K562 (cell line): ENCODE measurements around the gene CCDC178. TPM values are rescaled to one million over a fixed set of nuclear protein-coding genes. Genes with fewer than 3 reads are reported as not detected.

ENCODE experiments used
- ATAC-seq: fragments of 200-7000 bp; cut with Tn5 transposase; 3 replicates; pipeline ENCODE4 v1.9.1; 2020; ENCODE audit warnings: moderate library complexity
- BruUV-seq: library from RNA; stranded (reverse); fragments of 400-500 nt; replicated peaks from 2 replicates; lab custom pipeline; 2021; lab: Mats Ljungman, UMichigan
- CTCF ChIA-PET: fragments of 300-600 bp; formaldehyde crosslinking; extraction: SDS; loops from one replicate; lab custom pipeline; 2021; ENCODE audit warnings: low intra/inter-chr PET ratio; lab: Yijun Ruan, JAX
- POLR2A ChIA-PET: fragments of 300-600, 350-650 bp; sonication (Branson Sonifier 250); formaldehyde crosslinking; extraction: SDS; loops from one replicate; lab custom pipeline; 2021; ENCODE audit warnings: antibody characterized with exemption, inconsistent platforms; lab: Yijun Ruan, JAX
- DNase-seq, 4 experiments: peaks; one replicate each; pipeline versions ENCODE4 v3.0.0 to v3.0.0-alpha.2; 2011 to 2018; ENCODE audit warnings: low spot score in 3 of 4, mixed read lengths in 3 of 4; ENCODE audit errors: extremely low read depth in 1 of 4
- FAIRE-seq: peaks from 2 replicates; lab custom pipeline; 2011; peaks lifted over from hg19 to GRCh38; lab: Jason Lieb, UNC
- H2AFZ ChIP-seq: 2 replicates; pipeline ENCODE4 v1.6.0; 2011; ENCODE audit warnings: low read depth, low read length, control low read depth, inconsistent platforms
- H3K27ac ChIP-seq: fragments of 200-600 bp; 3 replicates; pipeline ENCODE4 v1.8.0; 2011; ENCODE audit warnings: low read depth, mild to moderate bottlenecking, control low read depth, inconsistent platforms, low read length, moderate library complexity, mixed read lengths; ENCODE audit errors: extremely low read depth
- H3K27me3 ChIP-seq, 2 experiments: fragments of 300-600 bp in 1 of 2; 2 replicates in 1 of 2; 3 replicates in 1 of 2; pipeline versions ENCODE4 v1.6.0 to v1.8.0; 2011; ENCODE audit warnings: inconsistent platforms in 2 of 2, low read length in 2 of 2, mild to moderate bottlenecking in 1 of 2, mixed read lengths in 1 of 2, moderate library complexity in 1 of 2; ENCODE audit not compliant: control insufficient read depth in 2 of 2, insufficient read depth in 2 of 2
- H3K36me3 ChIP-seq: fragments of 300-600 bp; 3 replicates; pipeline ENCODE4 v1.8.0; 2011; ENCODE audit warnings: mild to moderate bottlenecking, low read length, inconsistent platforms; ENCODE audit not compliant: control insufficient read depth, insufficient read depth
- H3K4me1 ChIP-seq, 2 experiments: fragments of 200-600 bp in 1 of 2; replicated peaks in 1 of 2; 2 replicates in 1 of 2; 3 replicates in 1 of 2; pipeline versions ENCODE4 v1.5.1 to v1.8.0; 2011; ENCODE audit warnings: inconsistent platforms in 2 of 2, low read length in 2 of 2, mild to moderate bottlenecking in 1 of 2, mixed read lengths in 1 of 2, moderate library complexity in 1 of 2; ENCODE audit not compliant: control insufficient read depth in 2 of 2, insufficient read depth in 2 of 2
- H3K4me2 ChIP-seq: 2 replicates; pipeline ENCODE4 v1.6.1; 2011; ENCODE audit warnings: low read length, control low read depth, inconsistent platforms, mixed read lengths; ENCODE audit not compliant: insufficient read depth
- H3K4me3 ChIP-seq: fragments of 200-600 bp; sonication (generic), shearing (Covaris generic); 2 replicates; pipeline ENCODE4 v1.5.1; 2016; ENCODE audit warnings: control low read depth, inconsistent platforms
- H3K79me2 ChIP-seq: fragments of 200-600 bp; 3 replicates; pipeline ENCODE4 v1.8.0; 2011; ENCODE audit warnings: low read length, inconsistent platforms; ENCODE audit not compliant: control insufficient read depth, insufficient read depth
- H3K9ac ChIP-seq, 2 experiments: 2 replicates each; pipeline versions ENCODE4 v1.6.0 to v1.6.1; 2011; ENCODE audit warnings: low read depth in 2 of 2, low read length in 2 of 2, control low read depth in 1 of 2, inconsistent platforms in 1 of 2, mild to moderate bottlenecking in 1 of 2, mixed read lengths in 1 of 2; ENCODE audit not compliant: insufficient read depth in 1 of 2
- H3K9me1 ChIP-seq: one replicate; pipeline ENCODE4 v1.6.0; 2011; ENCODE audit warnings: inconsistent platforms, mild to moderate bottlenecking, low read length, moderate library complexity; ENCODE audit not compliant: control insufficient read depth, insufficient read depth
- H3K9me3 ChIP-seq: replicated peaks from 2 replicates; pipeline ENCODE4 v1.5.1; 2011; ENCODE audit warnings: low read depth, low read length, inconsistent platforms; ENCODE audit not compliant: control insufficient read depth, insufficient read depth
- H4K20me1 ChIP-seq: replicated peaks from 2 replicates; pipeline ENCODE4 v1.6.1; 2011; ENCODE audit warnings: low read length, inconsistent platforms, mixed read lengths; ENCODE audit not compliant: control insufficient read depth, insufficient read depth
- BMI1 ChIP-seq: fragments of 150-350 bp; IDR thresholded peaks from 2 replicates; pipeline ENCODE4 v1.6.1; 2014; ENCODE audit warnings: low read length
- CEBPG ChIP-seq, 3 experiments: fragments of 200-800 bp in 1 of 3; sonication (Bioruptor generic) in 1 of 3; sonication (generic) in 1 of 3; formaldehyde crosslinking in 1 of 3; IDR thresholded peaks in 2 of 3; conservative IDR thresholded peaks in 1 of 3; 2 replicates each; pipeline versions ENCODE4 v1.6.1 to v1.8.0; 2016 to 2022; ENCODE audit warnings: missing compliant biosample characterization in 2 of 3, missing genetic modification characterization in 2 of 3, mild to moderate bottlenecking in 1 of 3, missing genetic modification reagents in 1 of 3
- MYBL2 ChIP-seq, 2 experiments: fragments of 450-650 bp in 1 of 2; sonication (generic) in 1 of 2; formaldehyde crosslinking in 1 of 2; IDR thresholded peaks; 2 replicates each; pipeline versions ENCODE4 v1.6.1 to v1.8.1; 2017 to 2022; ENCODE audit warnings: borderline replicate concordance in 1 of 2, inconsistent platforms in 1 of 2, low read depth in 1 of 2, mild to moderate bottlenecking in 1 of 2, missing genetic modification reagents in 1 of 2, moderate library complexity in 1 of 2
- POLR3A ChIP-seq: IDR thresholded peaks from 2 replicates; pipeline ENCODE4 v1.6.1; 2011; ENCODE audit warnings: borderline replicate concordance, mild to moderate bottlenecking, moderate library complexity; ENCODE audit not compliant: insufficient read length, insufficient read depth; ENCODE audit errors: extremely low read depth
- TSC22D4 ChIP-seq: fragments of 450-650 bp; IDR thresholded peaks from 2 replicates; pipeline ENCODE4 v1.6.1; 2016; ENCODE audit warnings: missing genetic modification characterization, missing biosample characterization, control low read depth
- ZFP1 ChIP-seq: fragments of 450-650 bp; formaldehyde crosslinking; IDR thresholded peaks from 2 replicates; pipeline ENCODE4 v1.4.0; 2020; ENCODE audit warnings: mild to moderate bottlenecking, mixed read lengths
- ZNF79 ChIP-seq: fragments of 250-450 bp; sonication (Bioruptor Pico); IDR thresholded peaks from 2 replicates; pipeline ENCODE4 v1.4.0; 2020; ENCODE audit warnings: low read depth, mild to moderate bottlenecking, moderate library complexity
- WGBS: fragments of 100-300 bp; shearing (Covaris generic); methylation state at CpG from one replicate; pipeline ENCODE4 v1.1.6; 2016; ENCODE audit warnings: low coverage, mixed read lengths; ENCODE audit not compliant: insufficient coverage; ENCODE audit errors: missing lambda C conversion rate; 5-methylcytosine and 5-hydroxymethylcytosine counted together
- in situ Hi-C: fragments of 300-500 bp; cut with MboI; formaldehyde crosslinking; loops from 4 replicates; pipeline ENCODE4 v1.15.0; 2018; ENCODE audit warnings: inconsistent platforms, mixed read lengths
- intact Hi-C: fragments of 100-400 bp; cut with micrococcal nuclease; formaldehyde crosslinking; loops from 2 replicates; pipeline ENCODE4 v1.14.2; 2022
- polyA plus RNA-seq, 8 experiments: library from polyadenylated mRNA; depleted of rRNA in 4 of 8; stranded (reverse) in 5 of 8; unstranded in 3 of 8; fragments of >200 nt; fragmentation: Nextera tagmentation in 2 of 8; fragmentation: Illumina TruSeq in 1 of 8; extraction: Ambion mirVana in 2 of 8; extraction: Trizol in 1 of 8; gene quantifications; 2 replicates each; pipeline versions ENCODE4 v1.2.1 to v1.2.3, GENCODE V29; 2011 to 2014; ENCODE audit warnings: inconsistent platforms in 1 of 8, missing spikeins in 1 of 8
- total RNA-seq, 7 experiments: library from RNA; depleted of rRNA in 6 of 7; stranded (reverse); fragments of >200 nt in 6 of 7; fragmentation: Illumina TruSeq in 2 of 7; extraction: Trizol in 2 of 7; gene quantifications; 2 replicates each; pipeline versions ENCODE4 v1.2.1 to v1.2.3, GENCODE V29; 2011 to 2021; ENCODE audit warnings: low replicate concordance in 1 of 7
- TF ChIP-seq, protein P1 (sequence below), 2 experiments: IDR thresholded peaks in 1 of 2; conservative IDR thresholded peaks in 1 of 2; 2 replicates each; pipeline ENCODE4 v1.6.1; 2016; ENCODE audit warnings: low read depth in 2 of 2, mild to moderate bottlenecking in 1 of 2, missing compliant biosample characterization in 1 of 2, missing genetic modification characterization in 1 of 2, moderate library complexity in 1 of 2
- TF ChIP-seq, protein P2 (sequence below): fragments of 250-450 bp; sonication (Bioruptor Pico); IDR thresholded peaks from 2 replicates; pipeline ENCODE4 v1.5.0; 2021
- TF ChIP-seq, protein P3 (sequence below), 2 experiments: fragments of 250-450 bp in 1 of 2; fragments of 450-650 bp in 1 of 2; sonication (Bioruptor Pico) in 1 of 2; IDR thresholded peaks; 2 replicates each; pipeline versions ENCODE4 v1.6.1 to v1.8.0; 2016 to 2021; ENCODE audit warnings: mild to moderate bottlenecking in 2 of 2, moderate library complexity in 2 of 2, missing compliant biosample characterization in 1 of 2, missing genetic modification characterization in 1 of 2
- TF ChIP-seq, protein P4 (sequence below), 2 experiments: fragments of 450-650 bp; conservative IDR thresholded peaks; 2 replicates each; pipeline ENCODE4 v1.6.1; 2017; ENCODE audit warnings: mild to moderate bottlenecking in 2 of 2, moderate library complexity in 2 of 2

Gene CCDC178
- total and polyA plus RNA-seq, 9 of the 15 experiments (the other 6 are each of a cell fraction or from before 2014, with no cell fraction given), result 0.12 to 0.47 (median 0.15) TPM; not detected in 6

DNA sequence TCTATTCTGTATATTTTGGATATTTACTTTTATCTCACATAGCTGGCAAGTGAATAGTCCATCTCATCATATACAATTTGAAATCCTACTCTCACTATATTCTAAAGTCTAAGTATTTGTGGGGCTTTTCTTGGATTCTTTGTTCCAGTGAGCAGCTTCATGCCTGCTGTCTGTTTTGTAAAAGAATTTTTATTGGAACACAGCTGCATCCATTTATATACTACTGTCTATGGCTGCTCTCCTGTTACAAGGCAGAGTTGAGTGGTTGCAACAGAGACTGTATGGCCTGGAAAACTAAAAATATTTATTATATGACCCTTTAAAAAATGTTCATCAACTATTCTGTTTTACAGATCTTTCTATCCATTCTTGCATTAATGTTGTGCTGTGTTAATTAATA lies 474.4 kb downstream of the CCDC178 start (continued):
- TF ChIP-seq, protein P1, sequence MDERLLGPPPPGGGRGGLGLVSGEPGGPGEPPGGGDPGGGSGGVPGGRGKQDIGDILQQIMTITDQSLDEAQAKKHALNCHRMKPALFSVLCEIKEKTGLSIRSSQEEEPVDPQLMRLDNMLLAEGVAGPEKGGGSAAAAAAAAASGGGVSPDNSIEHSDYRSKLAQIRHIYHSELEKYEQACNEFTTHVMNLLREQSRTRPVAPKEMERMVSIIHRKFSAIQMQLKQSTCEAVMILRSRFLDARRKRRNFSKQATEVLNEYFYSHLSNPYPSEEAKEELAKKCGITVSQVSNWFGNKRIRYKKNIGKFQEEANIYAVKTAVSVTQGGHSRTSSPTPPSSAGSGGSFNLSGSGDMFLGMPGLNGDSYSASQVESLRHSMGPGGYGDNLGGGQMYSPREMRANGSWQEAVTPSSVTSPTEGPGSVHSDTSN (CRISPR knock-in tag; IDR thresholded peaks at IDR 0.05; ENCODE audit: low read depth), result no peak
- TF ChIP-seq, protein P1 (tag; conservative IDR thresholded peaks at IDR 0.05; ENCODE audit: low read depth), result no peak
- no peak for TF ChIP-seq CEBPG (CRISPR knock-in tag; IDR thresholded peaks at IDR 0.05)
- TF ChIP-seq CEBPG (tag; conservative IDR thresholded peaks at IDR 0.05 in 1 of 2, IDR thresholded peaks at IDR 0.05 in 1 of 2), result no peak
- no peak for TF ChIP-seq MYBL2 (IDR thresholded peaks at IDR 0.05; ENCODE audit: low read depth)
- no peak for TF ChIP-seq MYBL2 (CRISPR knock-in tag; IDR thresholded peaks at IDR 0.05; ENCODE audit: borderline replicate concordance)
- TF ChIP-seq BMI1, result no peak
- no peak for TF ChIP-seq ZFP1 (CRISPR knock-in tag)
- no peak for TF ChIP-seq TSC22D4

DNA sequence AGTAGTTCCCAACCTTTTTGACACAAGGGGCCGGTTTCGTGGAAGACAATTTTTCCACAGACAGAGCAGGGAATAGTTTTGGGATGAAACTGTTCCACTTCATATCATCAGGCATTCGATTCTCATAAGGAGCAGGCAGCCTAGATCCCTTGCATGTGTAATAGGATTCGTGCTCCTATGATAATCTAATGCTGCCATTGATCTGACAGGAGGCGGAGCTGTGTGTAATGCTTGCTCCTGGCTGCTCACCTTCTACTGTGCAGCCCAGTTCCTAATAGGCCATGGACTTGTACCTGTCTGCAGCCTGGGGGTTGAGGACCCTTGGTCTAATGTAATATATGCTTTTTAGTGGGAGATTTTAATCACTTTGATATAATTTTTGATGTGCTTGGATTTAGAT lies 479.0 kb downstream of the CCDC178 start:
- no peak overlapping the region for H3K4me3 ChIP-seq
- CTCF ChIA-PET, result no interaction called here
- H3K27me3 ChIP-seq, result no peaks in the 10 kb centered on the region
- DNase-seq (no peak), ATAC-seq (no peak), FAIRE-seq (no peak)
- H2AFZ ChIP-seq, result no peak overlapping the region
- H3K9ac ChIP-seq, result no peak overlapping the region
- H3K27ac ChIP-seq, result no peak overlapping the region
- no TSS peak for BruUV-seq
- in situ Hi-C loops, result no loop called here
- POLR2A ChIA-PET, result no interaction called here
- H3K9me3 ChIP-seq, result no peaks in the 10 kb centered on the region; the same call in 1 of the 2 replicates
- H3K4me2 ChIP-seq, result no peak overlapping the region
- WGBS, result 2% methylated on average over 5 of the region's 5 CpGs
- no peaks in the 10 kb centered on the region for H4K20me1 ChIP-seq
- H3K4me1 ChIP-seq, result no peaks in the 10 kb centered on the region
- intact Hi-C loops, result no loop called here
- H3K36me3 ChIP-seq, result no peaks in the 10 kb centered on the region
- no peaks in the 10 kb centered on the region for H3K9me1 ChIP-seq
- no peaks in the 10 kb centered on the region for H3K79me2 ChIP-seq
- TF ChIP-seq ZNF79 (CRISPR knock-in tag) (no peak), POLR3A (no peak)
- TF ChIP-seq, protein P2, sequence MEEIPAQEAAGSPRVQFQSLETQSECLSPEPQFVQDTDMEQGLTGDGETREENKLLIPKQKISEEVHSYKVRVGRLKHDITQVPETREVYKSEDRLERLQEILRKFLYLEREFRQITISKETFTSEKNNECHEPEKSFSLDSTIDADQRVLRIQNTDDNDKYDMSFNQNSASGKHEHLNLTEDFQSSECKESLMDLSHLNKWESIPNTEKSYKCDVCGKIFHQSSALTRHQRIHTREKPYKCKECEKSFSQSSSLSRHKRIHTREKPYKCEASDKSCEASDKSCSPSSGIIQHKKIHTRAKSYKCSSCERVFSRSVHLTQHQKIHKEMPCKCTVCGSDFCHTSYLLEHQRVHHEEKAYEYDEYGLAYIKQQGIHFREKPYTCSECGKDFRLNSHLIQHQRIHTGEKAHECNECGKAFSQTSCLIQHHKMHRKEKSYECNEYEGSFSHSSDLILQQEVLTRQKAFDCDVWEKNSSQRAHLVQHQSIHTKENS (CRISPR knock-in tag), result no peak
- TF ChIP-seq, protein P3, sequence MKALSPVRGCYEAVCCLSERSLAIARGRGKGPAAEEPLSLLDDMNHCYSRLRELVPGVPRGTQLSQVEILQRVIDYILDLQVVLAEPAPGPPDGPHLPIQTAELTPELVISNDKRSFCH (CRISPR knock-in tag; IDR thresholded peaks at IDR 0.05), result no peak
- TF ChIP-seq, protein P3 (tag; IDR thresholded peaks at IDR 0.05), result no peak
- TF ChIP-seq, protein P4, sequence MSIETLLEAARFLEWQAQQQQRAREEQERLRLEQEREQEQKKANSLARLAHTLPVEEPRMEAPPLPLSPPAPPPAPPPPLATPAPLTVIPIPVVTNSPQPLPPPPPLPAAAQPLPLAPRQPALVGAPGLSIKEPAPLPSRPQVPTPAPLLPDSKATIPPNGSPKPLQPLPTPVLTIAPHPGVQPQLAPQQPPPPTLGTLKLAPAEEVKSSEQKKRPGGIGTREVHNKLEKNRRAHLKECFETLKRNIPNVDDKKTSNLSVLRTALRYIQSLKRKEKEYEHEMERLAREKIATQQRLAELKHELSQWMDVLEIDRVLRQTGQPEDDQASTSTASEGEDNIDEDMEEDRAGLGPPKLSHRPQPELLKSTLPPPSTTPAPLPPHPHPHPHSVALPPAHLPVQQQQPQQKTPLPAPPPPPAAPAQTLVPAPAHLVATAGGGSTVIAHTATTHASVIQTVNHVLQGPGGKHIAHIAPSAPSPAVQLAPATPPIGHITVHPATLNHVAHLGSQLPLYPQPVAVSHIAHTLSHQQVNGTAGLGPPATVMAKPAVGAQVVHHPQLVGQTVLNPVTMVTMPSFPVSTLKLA (conservative IDR thresholded peaks at IDR 0.05), result no peak
